HS-5 (cell line): ENCODE results near the gene FES.
"Not testable (repeated sequence)": the region's sequence is repeated elsewhere in the genome, so short reads cannot be mapped to it uniquely, and the experiment has no call there.

ENCODE experiments used
- DNase-seq: peaks from one replicate; pipeline ENCODE4 v3.0.0-alpha.2; 2012; ENCODE audit warnings: low read depth

Gene FES

GRCh38 chr15:90891346-90891949 is 7.1 kb downstream of the FES start:
- no peak for DNase-seq

GRCh38 chr15:90892023-90892422 is 7.7 kb downstream of the FES start:
- no peak for DNase-seq

GRCh38 chr15:90892498-90893174 is 8.3 kb downstream of the FES start:
- DNase-seq: no peak

- no peak for DNase-seq
Measured at GRCh38 chr15:90893175-90894090, 9.1 kb downstream of the FES start.

GRCh38 chr15:90895571-90896117 is 11.3 kb downstream of the FES start:
- DNase-seq: no peak

GRCh38 chr15:90897131-90897655 is 12.9 kb downstream of the FES start:
- not testable (repeated sequence) for DNase-seq

GRCh38 chr15:90901175-90902039 is 17.1 kb downstream of the FES start:
- no peak for DNase-seq

GRCh38 chr15:90902040-90902839 is 17.9 kb downstream of the FES start:
- DNase-seq: peak; percentile 37

GRCh38 chr15:90902840-90903732 is 18.8 kb downstream of the FES start, which contains the start of gene MAN2A2:
TSS of gene MAN2A2 (plus strand) at chr15:90903302. CDS start at chr15:90904208, 906 bp downstream.
- no peak for DNase-seq

GRCh38 chr15:90903733-90904536 is 19.6 kb downstream of the FES start:
- no peak for DNase-seq

- DNase-seq: no peak
Measured at GRCh38 chr15:90904746-90905145, 20.4 kb downstream of the FES start.

GRCh38 chr15:90905306-90906180 is 21.2 kb downstream of the FES start:
- DNase-seq: no peak

GRCh38 chr15:90906181-90906849 is 22.0 kb downstream of the FES start:
- DNase-seq: no peak

- no peak for DNase-seq
Measured at GRCh38 chr15:90907051-90907660, 22.9 kb downstream of the FES start.

- DNase-seq: no peak
Measured at GRCh38 chr15:90907838-90908507, 23.7 kb downstream of the FES start.

- DNase-seq: not testable (repeated sequence)
Measured at GRCh38 chr15:90909449-90909848, 25.1 kb downstream of the FES start.
